ENCODE data around the gene CYLD.

The CYLD gene

DNA sequence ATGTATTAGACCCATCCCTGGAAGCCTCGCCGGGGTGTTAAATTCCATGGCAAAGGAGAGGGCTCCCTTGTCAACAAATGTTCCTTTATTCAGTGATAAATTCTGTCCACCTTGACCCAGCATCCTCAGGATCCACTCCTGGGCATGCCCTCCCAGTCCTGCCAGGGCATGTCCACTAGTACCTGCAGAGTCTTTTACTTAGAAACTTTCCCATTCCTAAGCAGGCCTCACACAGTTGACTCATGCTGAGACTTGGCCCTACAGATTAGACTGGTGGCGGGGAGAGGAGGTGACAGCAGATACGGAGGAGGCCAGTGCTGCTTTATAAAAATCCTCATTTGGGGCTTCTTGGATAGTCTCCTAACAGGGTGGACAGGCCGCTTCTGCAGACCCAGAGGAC lies 88.8 kb downstream of the CYLD start:
- no peak for TF ChIP-seq CTCF (IDR thresholded peaks at IDR 0.05; ENCODE audit: low read depth, low read length)
- DNase-seq (ENCODE audit: extremely low read depth, low read depth) = no peak

DNA sequence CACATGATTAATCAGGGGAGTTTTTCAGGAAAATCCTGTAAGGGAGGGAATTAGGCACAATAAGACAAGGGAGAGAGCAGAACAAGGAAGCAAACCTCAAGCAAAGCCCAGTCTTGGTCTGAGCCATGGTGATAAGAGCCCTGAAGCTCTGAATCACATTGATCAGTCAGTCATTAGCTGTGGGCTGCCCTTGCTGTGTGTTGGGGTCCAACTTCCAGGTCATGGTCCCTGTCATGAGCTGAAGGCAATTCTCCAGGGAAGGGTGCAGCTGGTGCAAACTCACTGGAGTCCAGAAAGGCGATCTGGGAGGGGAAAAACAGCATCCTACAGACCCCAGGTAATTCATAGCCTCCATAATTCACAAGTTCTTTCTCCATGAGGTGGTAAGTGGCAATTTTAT lies 89.9 kb downstream of the CYLD start:
- DNase-seq (ENCODE audit: extremely low read depth, low read depth) = no peak
- TF ChIP-seq CTCF (IDR thresholded peaks at IDR 0.05; ENCODE audit: low read depth, low read length) = no peak

- no peak for TF ChIP-seq CTCF (IDR thresholded peaks at IDR 0.05; ENCODE audit: low read depth, low read length)
- no peak for DNase-seq (ENCODE audit: extremely low read depth, low read depth)
Measured at GRCh38 chr16:50833929-50834328, 92.0 kb downstream of the CYLD start.

- DNase-seq (ENCODE audit: extremely low read depth, low read depth) = no peak
- TF ChIP-seq CTCF (IDR thresholded peaks at IDR 0.05; ENCODE audit: low read depth, low read length) = no peak
Measured at GRCh38 chr16:50834701-50835100, 92.8 kb downstream of the CYLD start.

DNA sequence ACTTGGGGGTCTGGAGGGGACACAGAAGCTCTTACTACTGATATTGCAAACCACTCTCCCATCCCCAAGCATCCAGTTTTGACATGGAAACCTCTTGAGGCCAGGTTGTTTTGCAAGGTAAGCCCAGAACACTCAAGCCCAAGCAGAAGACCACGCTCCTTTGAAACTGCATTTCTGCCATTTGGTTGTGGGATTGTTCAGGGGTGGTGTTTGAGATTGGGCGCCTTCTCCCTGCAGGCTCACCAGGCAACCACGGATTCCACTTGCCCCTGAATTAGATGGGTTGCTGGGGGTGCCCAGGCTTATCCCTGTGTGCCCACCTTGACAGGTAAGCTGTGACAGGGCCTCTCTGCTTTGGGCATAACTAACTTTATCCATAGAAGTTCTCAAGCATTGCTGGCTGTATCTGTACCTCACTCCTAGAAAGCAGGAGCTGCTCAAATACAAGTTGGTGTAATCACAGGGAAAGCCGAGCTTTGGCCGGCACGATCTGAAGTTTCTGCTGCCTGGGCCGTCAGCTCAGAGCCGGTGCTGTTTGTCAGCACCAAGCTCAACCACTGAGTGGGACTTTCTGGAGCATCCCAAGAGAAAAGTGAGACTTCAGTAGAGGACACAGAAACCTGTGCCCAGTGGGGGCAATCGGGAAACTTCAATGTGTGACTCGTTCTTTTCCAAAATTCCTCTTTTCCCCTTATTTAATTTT lies 93.6 kb downstream of the CYLD start:
- no peak for DNase-seq (ENCODE audit: extremely low read depth, low read depth)
- no peak for TF ChIP-seq CTCF (IDR thresholded peaks at IDR 0.05; ENCODE audit: low read depth, low read length)

DNA sequence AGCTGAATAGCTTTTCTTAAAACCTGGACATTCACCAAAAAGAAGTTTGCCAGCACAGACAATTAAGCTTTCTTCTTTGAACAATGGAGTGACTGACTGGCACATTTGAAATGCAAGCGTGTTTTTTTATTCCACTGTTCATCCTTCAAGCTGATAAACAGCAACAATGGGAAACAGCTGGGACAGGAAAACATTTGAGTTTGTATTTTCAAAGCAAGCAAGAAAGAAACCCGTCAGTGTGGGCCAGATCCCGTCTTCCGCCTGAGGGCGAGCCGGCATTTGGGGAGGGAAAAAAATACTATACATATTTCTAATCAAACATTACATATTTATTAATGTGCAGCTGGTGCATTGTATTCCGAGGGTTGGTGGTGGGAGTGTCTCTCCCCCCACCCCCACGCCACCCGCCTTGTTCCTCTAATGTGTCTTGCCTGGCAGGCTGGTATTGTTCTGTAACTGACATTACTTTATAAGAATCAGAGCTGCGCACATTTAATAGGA lies 94.3 kb downstream of the CYLD start:
- TF ChIP-seq CTCF (IDR thresholded peaks at IDR 0.05; ENCODE audit: low read depth, low read length) = no peak
- DNase-seq (ENCODE audit: extremely low read depth, low read depth) = no peak

DNA sequence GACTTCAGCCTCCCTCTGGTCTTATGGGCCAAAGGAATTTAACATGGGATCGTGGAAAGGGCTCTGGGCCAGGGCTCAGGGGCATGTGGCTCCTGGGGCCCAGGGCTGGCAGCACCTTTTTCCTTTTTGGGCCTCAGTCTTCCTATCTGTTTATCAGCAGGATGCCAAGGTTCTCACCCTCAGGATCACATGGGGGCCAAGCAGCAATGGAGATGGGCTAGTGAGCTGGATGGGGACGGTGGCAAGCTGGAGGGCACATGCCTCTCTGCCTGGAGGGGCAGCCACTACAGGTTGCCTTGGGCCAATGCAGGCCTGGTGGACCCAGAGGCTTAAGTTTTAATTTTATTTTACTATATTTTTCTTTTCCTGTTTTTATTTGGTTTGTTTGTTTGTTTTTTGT lies 95.4 kb downstream of the CYLD start:
- no peak for DNase-seq (ENCODE audit: extremely low read depth, low read depth)
- no peak for TF ChIP-seq CTCF (IDR thresholded peaks at IDR 0.05; ENCODE audit: low read depth, low read length)
